GM23338 (cell line): ENCODE results near the gene FOXL1. TPM values are rescaled to one million over a fixed set of nuclear protein-coding genes. Genes with fewer than 3 reads are reported as not detected.

ENCODE experiments used
- ATAC-seq: fragments of 200-7000 bp; cut with Tn5 transposase; 3 replicates; pipeline ENCODE4 v1.9.1; 2020
- DNase-seq: peaks from one replicate; pipeline ENCODE4 v3.0.0-alpha.2; 2015; ENCODE audit warnings: low spot score
- H2AFZ ChIP-seq: fragments of 200-600 bp; sonication (generic); 2 replicates; pipeline ENCODE4 v1.8.0; 2016; ENCODE audit warnings: antibody characterized with exemption, mild to moderate bottlenecking, moderate library complexity
- H3F3A ChIP-seq: fragments of 200-600 bp; sonication (generic); replicated peaks from 2 replicates; pipeline ENCODE4 v1.8.0; 2017; ENCODE audit warnings: antibody characterized with exemption, mixed run types, low read depth
- H3K27ac ChIP-seq: fragments of 200-600 bp; sonication (generic); 2 replicates; pipeline ENCODE4 v1.6.1; 2016; ENCODE audit warnings: low read depth
- H3K27me3 ChIP-seq: fragments of 200-600 bp; sonication (generic); 2 replicates; pipeline ENCODE4 v1.8.0; 2016; ENCODE audit warnings: mild to moderate bottlenecking, mixed run types, moderate library complexity; ENCODE audit not compliant: insufficient read depth
- H3K36me3 ChIP-seq: fragments of 200-600 bp; sonication (generic); 2 replicates; pipeline ENCODE4 v1.8.0; 2016; ENCODE audit warnings: mild to moderate bottlenecking; ENCODE audit not compliant: insufficient read depth
- H3K4me1 ChIP-seq: fragments of 200-600 bp; sonication (generic); 2 replicates; pipeline ENCODE4 v1.8.0; 2016; ENCODE audit warnings: mild to moderate bottlenecking, moderate library complexity; ENCODE audit not compliant: insufficient read depth
- H3K4me2 ChIP-seq: fragments of 200-600 bp; sonication (generic); 2 replicates; pipeline ENCODE4 v1.7.1; 2017; ENCODE audit warnings: mixed run types
- H3K4me3 ChIP-seq: fragments of 200-600 bp; sonication (generic); 2 replicates; pipeline ENCODE4 v1.6.1; 2016; ENCODE audit warnings: mixed run types
- H3K79me2 ChIP-seq: fragments of 200-600 bp; sonication (generic); replicated peaks from 2 replicates; pipeline ENCODE4 v1.8.0; 2017; ENCODE audit warnings: mild to moderate bottlenecking; ENCODE audit not compliant: insufficient read depth
- H3K9me2 ChIP-seq: fragments of 200-600 bp; sonication (generic); 2 replicates; pipeline ENCODE4 v1.8.0; 2017; ENCODE audit not compliant: insufficient read depth
- H4K20me1 ChIP-seq: fragments of 200-600 bp; sonication (generic); replicated peaks from 2 replicates; pipeline ENCODE4 v1.8.0; 2017; ENCODE audit warnings: mild to moderate bottlenecking; ENCODE audit not compliant: insufficient read depth
- H3K27ac Mint-ChIP-seq: 2 replicates; pipeline ENCODE4 v1.8.0; 2020; ENCODE audit warnings: inconsistent platforms, mild to moderate bottlenecking, moderate library complexity, mixed read lengths
- H3K27me3 Mint-ChIP-seq: 3 replicates; pipeline ENCODE4 v1.8.0; 2022; ENCODE audit warnings: low read depth, mild to moderate bottlenecking, moderate library complexity, mixed read lengths, inconsistent platforms; ENCODE audit not compliant: insufficient read depth, poor library complexity
- H3K36me3 Mint-ChIP-seq: 3 replicates; pipeline ENCODE4 v1.8.0; 2021; ENCODE audit warnings: low read depth, mild to moderate bottlenecking, inconsistent platforms, moderate library complexity, mixed read lengths
- H3K4me1 Mint-ChIP-seq: 3 replicates; pipeline ENCODE4 v1.8.0; 2020; ENCODE audit warnings: mild to moderate bottlenecking, inconsistent platforms, mixed read lengths
- H3K4me3 Mint-ChIP-seq: 3 replicates; pipeline ENCODE4 v1.8.0; 2021; ENCODE audit warnings: moderate library complexity, mild to moderate bottlenecking, inconsistent platforms, mixed read lengths
- H3K9me3 Mint-ChIP-seq: 3 replicates; pipeline ENCODE4 v1.8.0; 2020; ENCODE audit warnings: moderate library complexity, mild to moderate bottlenecking, inconsistent platforms, mixed read lengths
- CTCF ChIP-seq, 2 experiments: fragments of 200-600 bp in 1 of 2; sonication (generic) in 1 of 2; conservative IDR thresholded peaks; 2 replicates each; pipeline versions ENCODE4 v1.5.1 to v1.6.1; 2016 to 2017; ENCODE audit warnings: antibody characterized with exemption in 2 of 2, low read depth in 2 of 2, mild to moderate bottlenecking in 2 of 2, moderate library complexity in 1 of 2
- EZH2 ChIP-seq: fragments of 200-600 bp; sonication (generic); IDR thresholded peaks from one replicate; pipeline ENCODE4 v1.8.0; 2017; ENCODE audit warnings: antibody characterized with exemption, mild to moderate bottlenecking, low read depth; ENCODE audit not compliant: unreplicated experiment
- EZH2phosphoT487 ChIP-seq: fragments of 200-600 bp; sonication (generic); IDR thresholded peaks from one replicate; pipeline ENCODE4 v1.8.1; 2018; ENCODE audit warnings: antibody characterized with exemption; ENCODE audit not compliant: unreplicated experiment
- JUNB ChIP-seq: IDR thresholded peaks from one replicate; pipeline ENCODE4 v1.6.1; 2016; ENCODE audit warnings: antibody characterized with exemption; ENCODE audit not compliant: unreplicated experiment
- POLR2AphosphoS5 ChIP-seq: IDR thresholded peaks from 2 replicates; pipeline ENCODE4 v1.6.1; 2016; ENCODE audit warnings: antibody characterized with exemption, low read depth
- ZNF114 ChIP-seq: fragments of 250-450 bp; sonication (Bioruptor Pico); IDR thresholded peaks from 2 replicates; pipeline ENCODE4 v1.5.0; 2020; ENCODE audit warnings: mild to moderate bottlenecking, moderate library complexity
- ZNF331 ChIP-seq: fragments of 250-450 bp; sonication (Bioruptor Pico); IDR thresholded peaks from 2 replicates; pipeline ENCODE4 v1.5.0; 2020; ENCODE audit warnings: low read depth, mild to moderate bottlenecking, moderate library complexity
- ZNF462 ChIP-seq: fragments of 250-450 bp; sonication (Bioruptor Pico); IDR thresholded peaks from 2 replicates; pipeline ENCODE4 v1.5.0; 2020; ENCODE audit warnings: mild to moderate bottlenecking, moderate library complexity
- polyA plus RNA-seq: library from polyadenylated mRNA; unstranded; fragments of >200 nt; fragmentation: Nextera tagmentation; extraction: Ambion mirVana; gene quantifications from 2 replicates; pipeline ENCODE4 v1.2.1, GENCODE V29; 2016
- total RNA-seq: library from RNA; depleted of rRNA; stranded (reverse); fragments of >200 nt; shearing (Covaris generic); gene quantifications from 2 replicates; pipeline ENCODE4 v1.2.3, GENCODE V29; 2014

FOXL1 gene
- total and polyA plus RNA-seq, 2 experiments from 2014 or later, result 0.31 TPM; not detected in 1

- TF ChIP-seq CTCF (conservative IDR thresholded peaks at IDR 0.05; ENCODE audit: low read depth in 2 of 2) (peak; percentile 98 to 99), ZNF114 (no peak), EZH2 (peak; percentile 53), EZH2phosphoT487 (no peak), JUNB (no peak), ZNF331 (no peak)
- Mint-ChIP-seq H3K27me3 (peaks cover 60% of the 10 kb centered on the region), H3K9me3 (peaks cover under 1% of the 10 kb centered on the region; the same call in 1 of the 3 replicates), H3K27ac (no peak overlapping the region), H3K4me1 (peaks cover 30% of the 10 kb centered on the region), H3K36me3 (no peaks in the 10 kb centered on the region), H3K4me3 (peak overlapping the region; percentile 64)
- Histone ChIP-seq H3K27me3 (peaks cover 62% of the 10 kb centered on the region), H3K4me3 (peak overlapping the region; percentile 53), H3K4me1 (peaks cover 26% of the 10 kb centered on the region), H3K36me3 (no peaks in the 10 kb centered on the region), H4K20me1 (peaks cover 11% of the 10 kb centered on the region; the same call in 1 of the 2 replicates), H3K27ac (no peak overlapping the region), H3K79me2 (no peaks in the 10 kb centered on the region), H3K4me2 (peak overlapping the region; percentile 80), H3K9me2 (no peaks in the 10 kb centered on the region), H3F3A (peaks cover 7% of the 10 kb centered on the region), H2AFZ (peak overlapping the region; percentile 80)
- DNase-seq (peak; percentile 96), ATAC-seq (peak; percentile 11)
Observed at GRCh38 chr16:86563469-86564345, 14.6 kb upstream of the FOXL1 start.

- peak overlapping the region; percentile 80 for H3K4me2 ChIP-seq
- peak overlapping the region; percentile 49 for H3K4me3 ChIP-seq
- H3K27ac ChIP-seq, result no peak overlapping the region
- peaks cover 18% of the 10 kb centered on the region for H4K20me1 ChIP-seq
- peaks cover 77% of the 10 kb centered on the region for H3K27me3 ChIP-seq
- Mint-ChIP-seq H3K27me3 (peaks cover 73% of the 10 kb centered on the region), H3K27ac (no peak overlapping the region), H3K9me3 (peaks cover 5% of the 10 kb centered on the region; the same call in 1 of the 3 replicates), H3K4me3 (peak overlapping the region; percentile 62), H3K36me3 (no peaks in the 10 kb centered on the region), H3K4me1 (peaks cover 38% of the 10 kb centered on the region)
- DNase-seq, result peak; percentile 32
- no peaks in the 10 kb centered on the region for H3K9me2 ChIP-seq
- no peaks in the 10 kb centered on the region for H3K79me2 ChIP-seq
- H3K4me1 ChIP-seq, result peaks cover 39% of the 10 kb centered on the region
- ATAC-seq, result no peak
- peaks cover 7% of the 10 kb centered on the region for H3F3A ChIP-seq
- H2AFZ ChIP-seq, result no peak overlapping the region
- H3K36me3 ChIP-seq, result no peaks in the 10 kb centered on the region
- TF ChIP-seq ZNF331 (no peak), CTCF (conservative IDR thresholded peaks at IDR 0.05; ENCODE audit: low read depth in 2 of 2) (no peak), ZNF462 (CRISPR knock-in tag) (no peak), POLR2AphosphoS5 (no peak), JUNB (no peak)
Observed at GRCh38 chr16:86565181-86565631, 13.1 kb upstream of the FOXL1 start.
